GM12878 (cell line): ENCODE measurements around the gene UFSP2. TPM values are rescaled to one million over a fixed set of nuclear protein-coding genes. Genes with fewer than 3 reads are reported as not detected.

Experiments
- ATAC-seq: fragments of 200-7000 bp; cut with Tn5 transposase; 3 replicates; pipeline ENCODE4 v1.9.1; 2020; ENCODE audit warnings: mild to moderate bottlenecking, moderate library complexity
- BruUV-seq: library from RNA; stranded (reverse); fragments of 400-500 nt; replicated peaks from 2 replicates; lab custom pipeline; 2021; lab: Mats Ljungman, UMichigan
- CTCF ChIA-PET: fragments of 300-600 bp; sonication (Branson Sonifier 250); formaldehyde crosslinking; extraction: SDS; loops from one replicate; lab custom pipeline; 2021; ENCODE audit warnings: inconsistent platforms; lab: Yijun Ruan, JAX
- POLR2A ChIA-PET: fragments of 350-600 bp; formaldehyde crosslinking; extraction: SDS; loops from one replicate; lab custom pipeline; 2021; ENCODE audit warnings: inconsistent platforms; lab: Charles Lee
- RAD21 ChIA-PET: fragments of 300-600 bp; sonication (Branson Sonifier 250); formaldehyde crosslinking; loops from one replicate; lab custom pipeline; 2023; ENCODE audit warnings: antibody characterized with exemption; ENCODE audit not compliant: unreplicated experiment; lab: Charles Lee
- SMC1A ChIA-PET: fragments of 300-600 bp; sonication (Branson Sonifier 250); formaldehyde crosslinking; loops from one replicate; lab custom pipeline; 2023; ENCODE audit not compliant: unreplicated experiment, uncharacterized antibody; lab: Charles Lee
- DNase-seq: peaks from one replicate; pipeline ENCODE4 v3.0.0-alpha.2; 2011; ENCODE audit warnings: low read depth, low spot score
- FAIRE-seq: peaks from 3 replicates; lab custom pipeline; 2011; peaks lifted over from hg19 to GRCh38; lab: Jason Lieb, UNC
- H2AFZ ChIP-seq: 2 replicates; pipeline ENCODE4 v1.6.0; 2011; ENCODE audit warnings: low read depth, low read length, control low read depth; ENCODE audit not compliant: control insufficient read depth
- H3K27ac ChIP-seq: 2 replicates; pipeline ENCODE4 v1.5.1; 2011; ENCODE audit warnings: control low read depth; ENCODE audit not compliant: control insufficient read depth, insufficient read depth
- H3K27me3 ChIP-seq, 2 experiments: replicated peaks in 1 of 2; 2 replicates each; pipeline versions ENCODE4 v1.6.0 to v1.6.1; 2011; ENCODE audit warnings: low read length in 1 of 2; ENCODE audit not compliant: control insufficient read depth in 2 of 2, insufficient read depth in 2 of 2
- H3K36me3 ChIP-seq, 2 experiments: 2 replicates each; pipeline ENCODE4 v1.5.1; 2011; ENCODE audit warnings: low read length in 1 of 2; ENCODE audit not compliant: control insufficient read depth in 2 of 2, insufficient read depth in 2 of 2
- H3K4me1 ChIP-seq: 2 replicates; pipeline ENCODE4 v1.6.1; 2011; ENCODE audit warnings: mild to moderate bottlenecking, low read length, moderate library complexity, mixed read lengths; ENCODE audit not compliant: control insufficient read depth, insufficient read depth
- H3K4me2 ChIP-seq: 2 replicates; pipeline ENCODE4 v1.6.0; 2011; ENCODE audit warnings: control low read depth; ENCODE audit not compliant: control insufficient read depth, insufficient read depth
- H3K4me3 ChIP-seq: fragments of 200-600 bp; sonication (generic); 2 replicates; pipeline ENCODE4 v1.5.1; 2016
- H3K79me2 ChIP-seq: 2 replicates; pipeline ENCODE4 v1.6.0; 2011; ENCODE audit warnings: low read length; ENCODE audit not compliant: control insufficient read depth, insufficient read depth
- H3K9ac ChIP-seq: 2 replicates; pipeline ENCODE4 v1.8.0; 2011; ENCODE audit warnings: low read length, control low read depth, mixed read lengths; ENCODE audit not compliant: control insufficient read depth, insufficient read depth
- H3K9me3 ChIP-seq: replicated peaks from 3 replicates; pipeline ENCODE4 v1.5.1; 2011; ENCODE audit warnings: mild to moderate bottlenecking, low read length; ENCODE audit not compliant: control insufficient read depth, insufficient read depth
- H4K20me1 ChIP-seq: 2 replicates; pipeline ENCODE4 v1.6.0; 2011; ENCODE audit not compliant: control insufficient read depth, insufficient read depth
- BACH1 ChIP-seq: fragments of 450-650 bp; IDR thresholded peaks from 2 replicates; pipeline ENCODE4 v1.6.1; 2017; ENCODE audit warnings: mild to moderate bottlenecking, borderline replicate concordance
- CBX3 ChIP-seq: fragments of 200-600 bp; sonication (generic); IDR thresholded peaks from 2 replicates; pipeline ENCODE4 v1.6.1; 2016; ENCODE audit warnings: low read depth, borderline replicate concordance
- FOXM1 ChIP-seq: IDR thresholded peaks from 2 replicates; pipeline ENCODE4 v1.6.1; 2012; ENCODE audit warnings: low read depth, mild to moderate bottlenecking, inconsistent platforms, low read length, moderate library complexity
- KAT2A ChIP-seq: conservative IDR thresholded peaks from 2 replicates; pipeline ENCODE4 v1.6.1; 2011; ENCODE audit warnings: low read depth, low read length; ENCODE audit not compliant: control insufficient read depth
- NR2C2 ChIP-seq: IDR thresholded peaks from 2 replicates; pipeline ENCODE4 v1.6.1; 2011; ENCODE audit warnings: borderline replicate concordance, low read depth; ENCODE audit not compliant: control insufficient read depth, insufficient read length
- PAX5 ChIP-seq: IDR thresholded peaks from 2 replicates; pipeline ENCODE4 v1.6.1; 2011; ENCODE audit warnings: low read depth, low read length, borderline replicate concordance
- POLR2A ChIP-seq: IDR thresholded peaks from 2 replicates; pipeline ENCODE4 v1.6.1; 2011; ENCODE audit warnings: low read depth, mild to moderate bottlenecking, low read length
- SREBF2 ChIP-seq: IDR thresholded peaks from 2 replicates; pipeline ENCODE4 v1.6.1; 2012; ENCODE audit warnings: mild to moderate bottlenecking, low read length
- TCF3 ChIP-seq: IDR thresholded peaks from 2 replicates; pipeline ENCODE4 v1.6.1; 2012; ENCODE audit warnings: low read depth, mild to moderate bottlenecking, low read length, borderline replicate concordance; ENCODE audit not compliant: insufficient read depth
- TCF7 ChIP-seq: IDR thresholded peaks from 2 replicates; pipeline ENCODE4 v1.6.1; 2014; ENCODE audit warnings: antibody characterized with exemption, borderline replicate concordance
- WGBS: methylation state at CpG from one replicate; pipeline ENCODE4 v1.1.6; 2016; ENCODE audit warnings: low lambda C conversion rate; ENCODE audit not compliant: insufficient replicate concordance, insufficient coverage; ENCODE audit errors: missing lambda C conversion rate; 5-methylcytosine and 5-hydroxymethylcytosine counted together
- in situ Hi-C: fragments of 300-500 bp; cut with MboI; formaldehyde crosslinking; loops from 9 replicates; pipeline ENCODE4 v1.14.3; 2018; ENCODE audit warnings: mixed read lengths
- intact Hi-C: fragments of 100-400 bp; cut with micrococcal nuclease; formaldehyde crosslinking; loops from one replicate; pipeline ENCODE4 v1.14.2; 2022; ENCODE audit not compliant: unreplicated experiment
- polyA plus RNA-seq, 11 experiments: library from polyadenylated mRNA; depleted of rRNA in 4 of 11; unstranded in 6 of 11; stranded (reverse) in 5 of 11; fragments of >200 nt; fragmentation: Nextera tagmentation in 4 of 11; fragmentation: Illumina TruSeq in 1 of 11; extraction: Ambion mirVana in 4 of 11; extraction: Trizol in 1 of 11; gene quantifications; 1 replicate in 1 of 11; 2 replicates in 10 of 11; pipeline versions ENCODE4 v1.2.1 to v1.2.3, GENCODE V29; 2011 to 2016; ENCODE audit warnings: inconsistent platforms in 2 of 11, missing spikeins in 2 of 11, low read depth in 1 of 11
- total RNA-seq, 4 experiments: library from RNA; depleted of rRNA in 3 of 4; stranded (reverse); fragments of >200 nt in 3 of 4; fragmentation: Illumina TruSeq in 1 of 4; extraction: Trizol in 1 of 4; gene quantifications; 2 replicates each; pipeline versions ENCODE4 v1.2.1 to v1.2.3, GENCODE V29; 2013 to 2021
- TF ChIP-seq, protein P1 (sequence below): fragments of 450-650 bp; IDR thresholded peaks from 2 replicates; pipeline ENCODE4 v1.6.1; 2016; ENCODE audit warnings: mild to moderate bottlenecking
- TF ChIP-seq, protein P2 (sequence below): fragments of 450-650 bp; formaldehyde crosslinking; IDR thresholded peaks from 2 replicates; pipeline ENCODE4 v1.5.0; 2022; ENCODE audit warnings: mild to moderate bottlenecking, missing genetic modification characterization

Gene UFSP2
- total and polyA plus RNA-seq, 10 of the 15 experiments (the other 5 are each of a cell fraction or from before 2014, with no cell fraction given): 25.4 to 53.1 (median 37.7) TPM

DNA sequence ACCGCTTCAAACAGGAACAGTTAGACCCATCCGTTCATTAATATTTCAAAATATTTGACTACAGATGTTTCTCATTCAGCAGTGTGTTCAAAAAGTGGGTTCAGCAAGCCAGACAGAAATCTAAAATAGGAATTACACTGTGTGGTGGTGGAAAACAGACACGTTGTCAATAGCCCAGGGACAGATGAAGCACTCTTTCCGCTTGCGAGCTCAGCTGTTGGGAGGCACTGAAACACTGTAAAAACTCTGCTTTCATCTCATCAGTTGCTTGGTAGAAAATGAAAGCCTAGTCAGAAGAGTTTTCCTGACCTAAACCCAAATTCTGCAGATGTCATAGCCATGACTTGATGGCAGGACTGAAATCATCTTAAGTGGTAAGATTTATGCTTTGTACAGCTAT lies 68.6 kb downstream of the UFSP2 start:
- Histone ChIP-seq H3K4me1 (peaks cover 4% of the 10 kb centered on the region; the same call in 1 of the 2 replicates), H3K27me3 (no peaks in the 10 kb centered on the region), H3K4me3 (no peak overlapping the region), H3K27ac (0 out of 2 replicates have a peak overlapping the region, but pooled peaks have one; percentile 22), H3K9me3 (no peaks in the 10 kb centered on the region), H3K36me3 (peaks cover 5 to 37% of the 10 kb centered on the region in 2 experiments), H4K20me1 (no peaks in the 10 kb centered on the region), H3K9ac (no peak overlapping the region), H2AFZ (no peak overlapping the region), H3K4me2 (no peak overlapping the region), H3K79me2 (no peaks in the 10 kb centered on the region)
- intact Hi-C loops (no loop called here), in situ Hi-C loops (no loop called here)
- FAIRE-seq (no peak), ATAC-seq (no peak), DNase-seq (no peak)
- SMC1A ChIA-PET: no interaction called here
- RAD21 ChIA-PET: no interaction called here
- TSS peak; percentile 1 for BruUV-seq
- no peak for TF ChIP-seq TCF7
- no peak for TF ChIP-seq BACH1
- no peak for TF ChIP-seq KAT2A
- POLR2A ChIA-PET: interaction anchor here (0.5 kb wide), 1 partner anchor 184 kb away, joined by 4 read pairs; no protein-coding TSS in a partner anchor
- CTCF ChIA-PET: no interaction called here
- 96% methylated on average over 5 of the region's 5 CpGs for WGBS

DNA sequence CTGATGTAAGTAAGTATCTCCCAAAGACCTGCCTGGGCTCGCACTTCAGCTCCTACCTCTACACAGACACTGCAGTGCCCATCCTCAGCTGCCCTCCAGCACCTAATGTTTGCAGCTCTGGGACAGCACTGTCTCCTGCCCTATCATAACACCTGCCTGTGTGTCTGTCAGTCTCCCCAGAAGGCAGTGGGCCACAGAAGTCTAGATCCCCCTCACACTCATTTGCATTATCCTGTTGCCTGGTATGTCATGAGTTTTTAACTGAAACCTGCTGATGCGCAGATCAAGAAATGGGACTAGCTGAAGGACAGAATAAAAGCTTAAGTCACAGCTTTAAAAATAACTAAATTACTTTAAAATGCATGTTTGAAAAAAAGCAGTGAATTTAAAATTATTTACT lies 73.0 kb downstream of the UFSP2 start:
- Histone ChIP-seq H3K4me1 (peaks cover 28% of the 10 kb centered on the region), H3K9ac (no peak overlapping the region), H3K36me3 (peaks cover 14 to 47% of the 10 kb centered on the region in 2 experiments), H2AFZ (no peak overlapping the region), H3K27ac (0 out of 2 replicates have a peak overlapping the region, but pooled peaks have one; percentile 25), H3K4me3 (no peak overlapping the region), H4K20me1 (no peaks in the 10 kb centered on the region), H3K27me3 (no peaks in the 10 kb centered on the region), H3K4me2 (no peak overlapping the region), H3K79me2 (no peaks in the 10 kb centered on the region), H3K9me3 (no peaks in the 10 kb centered on the region; the same call in 2 of the 3 replicates)
- BruUV-seq: no TSS peak
- in situ Hi-C loops: no loop called here
- ATAC-seq (peak; percentile 40), FAIRE-seq (no peak), DNase-seq (no peak)
- POLR2A ChIA-PET: interaction anchor here (0.8 to 3.8 kb wide), 4 partner anchors 11 to 44 kb away, joined by 3 to 24 read pairs (median 4); partner anchors contain the start of genes ANKRD37 and LRP2BP
- intact Hi-C loops: no loop called here
- SMC1A ChIA-PET: interaction anchor here (0.9 to 3.7 kb wide), 4 partner anchors 9 to 45 kb away, joined by 4 to 31 read pairs (median 6); no protein-coding TSS in a partner anchor
- RAD21 ChIA-PET: interaction anchor here (1.2 to 3.1 kb wide), 3 partner anchors 9 to 245 kb away, joined by 3 to 14 read pairs (median 5); no protein-coding TSS in a partner anchor
- 98% methylated on average over 2 of the region's 2 CpGs for WGBS
- CTCF ChIA-PET: interaction anchor here (0.6 to 1.5 kb wide), 5 partner anchors 12 to 193 kb away, joined by 3 read pairs; no protein-coding TSS in a partner anchor
- TF ChIP-seq CBX3 (no peak), TCF3 (no peak), NR2C2 (no peak), PAX5 (no peak), SREBF2 (no peak), FOXM1 (no peak), POLR2A (peak; percentile 47; the same call in 1 of the 2 replicates)
- TF ChIP-seq, protein P1, sequence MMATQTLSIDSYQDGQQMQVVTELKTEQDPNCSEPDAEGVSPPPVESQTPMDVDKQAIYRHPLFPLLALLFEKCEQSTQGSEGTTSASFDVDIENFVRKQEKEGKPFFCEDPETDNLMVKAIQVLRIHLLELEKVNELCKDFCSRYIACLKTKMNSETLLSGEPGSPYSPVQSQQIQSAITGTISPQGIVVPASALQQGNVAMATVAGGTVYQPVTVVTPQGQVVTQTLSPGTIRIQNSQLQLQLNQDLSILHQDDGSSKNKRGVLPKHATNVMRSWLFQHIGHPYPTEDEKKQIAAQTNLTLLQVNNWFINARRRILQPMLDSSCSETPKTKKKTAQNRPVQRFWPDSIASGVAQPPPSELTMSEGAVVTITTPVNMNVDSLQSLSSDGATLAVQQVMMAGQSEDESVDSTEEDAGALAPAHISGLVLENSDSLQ: 0 out of 2 replicates have a peak, but pooled peaks have one; percentile 14
- TF ChIP-seq, protein P2, sequence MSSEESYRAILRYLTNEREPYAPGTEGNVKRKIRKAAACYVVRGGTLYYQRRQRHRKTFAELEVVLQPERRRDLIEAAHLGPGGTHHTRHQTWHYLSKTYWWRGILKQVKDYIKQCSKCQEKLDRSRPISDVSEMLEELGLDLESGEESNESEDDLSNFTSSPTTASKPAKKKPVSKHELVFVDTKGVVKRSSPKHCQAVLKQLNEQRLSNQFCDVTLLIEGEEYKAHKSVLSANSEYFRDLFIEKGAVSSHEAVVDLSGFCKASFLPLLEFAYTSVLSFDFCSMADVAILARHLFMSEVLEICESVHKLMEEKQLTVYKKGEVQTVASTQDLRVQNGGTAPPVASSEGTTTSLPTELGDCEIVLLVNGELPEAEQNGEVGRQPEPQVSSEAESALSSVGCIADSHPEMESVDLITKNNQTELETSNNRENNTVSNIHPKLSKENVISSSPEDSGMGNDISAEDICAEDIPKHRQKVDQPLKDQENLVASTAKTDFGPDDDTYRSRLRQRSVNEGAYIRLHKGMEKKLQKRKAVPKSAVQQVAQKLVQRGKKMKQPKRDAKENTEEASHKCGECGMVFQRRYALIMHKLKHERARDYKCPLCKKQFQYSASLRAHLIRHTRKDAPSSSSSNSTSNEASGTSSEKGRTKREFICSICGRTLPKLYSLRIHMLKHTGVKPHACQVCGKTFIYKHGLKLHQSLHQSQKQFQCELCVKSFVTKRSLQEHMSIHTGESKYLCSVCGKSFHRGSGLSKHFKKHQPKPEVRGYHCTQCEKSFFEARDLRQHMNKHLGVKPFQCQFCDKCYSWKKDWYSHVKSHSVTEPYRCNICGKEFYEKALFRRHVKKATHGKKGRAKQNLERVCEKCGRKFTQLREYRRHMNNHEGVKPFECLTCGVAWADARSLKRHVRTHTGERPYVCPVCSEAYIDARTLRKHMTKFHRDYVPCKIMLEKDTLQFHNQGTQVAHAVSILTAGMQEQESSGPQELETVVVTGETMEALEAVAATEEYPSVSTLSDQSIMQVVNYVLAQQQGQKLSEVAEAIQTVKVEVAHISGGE: no peak
